WERI-Rb-1 (cell line): ENCODE results near the gene JPH3.

Experiments
- DNase-seq: peaks from one replicate; pipeline ENCODE4 v3.0.0-alpha.2; 2020
- H3K27ac ChIP-seq: fragments of 250-450 bp; sonication (Bioruptor Pico); 2 replicates; pipeline ENCODE4 v1.5.1; 2020; ENCODE audit warnings: mild to moderate bottlenecking, moderate library complexity
- H3K27me3 ChIP-seq: fragments of 250-450 bp; sonication (Bioruptor Pico); 2 replicates; pipeline ENCODE4 v1.5.1; 2021; ENCODE audit warnings: mild to moderate bottlenecking, low read depth, moderate library complexity; ENCODE audit not compliant: insufficient read depth, severe bottlenecking
- H3K36me3 ChIP-seq: fragments of 250-450 bp; sonication (Bioruptor Pico); 2 replicates; pipeline ENCODE4 v1.5.1; 2020; ENCODE audit warnings: mild to moderate bottlenecking, moderate library complexity
- H3K4me3 ChIP-seq: 2 replicates; pipeline ENCODE4 v1.5.1; 2011; ENCODE audit warnings: low read depth, mild to moderate bottlenecking, control low read depth, low read length
- H3K9me3 ChIP-seq: fragments of 250-450 bp; sonication (Bioruptor Pico); 2 replicates; pipeline ENCODE4 v1.5.1; 2021; ENCODE audit warnings: mild to moderate bottlenecking, moderate library complexity; ENCODE audit not compliant: severe bottlenecking
- TF ChIP-seq, protein P1 (sequence below): IDR thresholded peaks from 2 replicates; pipeline ENCODE4 v1.5.1; 2011; ENCODE audit warnings: low read depth, mild to moderate bottlenecking, control low read depth, inconsistent platforms, low read length

Gene JPH3

DNA sequence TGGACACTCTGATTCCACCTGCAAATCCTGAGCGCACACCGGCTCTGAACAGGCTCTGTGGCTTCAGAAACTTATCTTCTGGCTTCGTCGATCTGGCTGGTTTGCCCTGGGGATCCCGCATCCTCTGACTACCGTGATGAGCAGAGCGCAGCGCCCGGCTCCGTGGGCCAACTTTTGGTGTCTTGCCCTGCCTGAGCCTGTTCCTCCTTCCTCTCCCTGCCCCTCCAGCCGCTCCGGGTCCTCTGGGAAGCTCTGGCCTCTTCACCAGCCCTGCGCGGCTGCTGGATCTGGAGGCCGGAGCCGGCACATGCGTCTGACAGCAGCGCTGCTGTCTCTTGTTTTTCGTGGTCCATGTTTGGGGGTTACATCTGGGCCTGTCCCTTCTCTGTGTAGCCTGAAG lies 65.6 kb downstream of the JPH3 start:
- H3K4me3 ChIP-seq = no peak overlapping the region
- no peak for DNase-seq
- H3K27me3 ChIP-seq = no peaks in the 10 kb centered on the region
- TF ChIP-seq, protein P1, sequence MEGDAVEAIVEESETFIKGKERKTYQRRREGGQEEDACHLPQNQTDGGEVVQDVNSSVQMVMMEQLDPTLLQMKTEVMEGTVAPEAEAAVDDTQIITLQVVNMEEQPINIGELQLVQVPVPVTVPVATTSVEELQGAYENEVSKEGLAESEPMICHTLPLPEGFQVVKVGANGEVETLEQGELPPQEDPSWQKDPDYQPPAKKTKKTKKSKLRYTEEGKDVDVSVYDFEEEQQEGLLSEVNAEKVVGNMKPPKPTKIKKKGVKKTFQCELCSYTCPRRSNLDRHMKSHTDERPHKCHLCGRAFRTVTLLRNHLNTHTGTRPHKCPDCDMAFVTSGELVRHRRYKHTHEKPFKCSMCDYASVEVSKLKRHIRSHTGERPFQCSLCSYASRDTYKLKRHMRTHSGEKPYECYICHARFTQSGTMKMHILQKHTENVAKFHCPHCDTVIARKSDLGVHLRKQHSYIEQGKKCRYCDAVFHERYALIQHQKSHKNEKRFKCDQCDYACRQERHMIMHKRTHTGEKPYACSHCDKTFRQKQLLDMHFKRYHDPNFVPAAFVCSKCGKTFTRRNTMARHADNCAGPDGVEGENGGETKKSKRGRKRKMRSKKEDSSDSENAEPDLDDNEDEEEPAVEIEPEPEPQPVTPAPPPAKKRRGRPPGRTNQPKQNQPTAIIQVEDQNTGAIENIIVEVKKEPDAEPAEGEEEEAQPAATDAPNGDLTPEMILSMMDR = no peak
- no peaks in the 10 kb centered on the region for H3K9me3 ChIP-seq
- no peaks in the 10 kb centered on the region for H3K36me3 ChIP-seq
- H3K27ac ChIP-seq = no peak overlapping the region

DNA sequence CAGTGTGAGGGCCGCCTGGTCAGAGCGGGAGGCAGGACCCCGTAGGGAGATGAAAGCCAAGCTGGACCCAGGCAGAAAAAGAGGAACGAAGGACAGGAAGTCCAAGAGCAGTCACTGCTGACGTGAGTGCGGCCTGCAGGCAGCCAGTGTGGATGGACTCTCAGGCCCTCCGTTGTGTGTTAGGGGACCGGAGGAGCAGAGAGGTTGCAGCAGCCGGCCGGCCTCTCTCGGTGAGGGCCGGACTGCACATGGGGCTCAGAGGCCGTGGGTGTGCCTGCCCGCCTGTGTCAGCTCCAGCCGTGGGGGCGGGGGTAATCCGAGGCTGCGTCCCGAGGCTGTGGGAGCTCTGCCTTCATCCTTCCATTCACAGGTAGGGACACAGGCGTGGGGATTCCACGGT lies 67.4 kb downstream of the JPH3 start:
- Histone ChIP-seq H3K27me3 (no peaks in the 10 kb centered on the region), H3K9me3 (no peaks in the 10 kb centered on the region), H3K27ac (no peak overlapping the region), H3K4me3 (no peak overlapping the region), H3K36me3 (no peaks in the 10 kb centered on the region)
- TF ChIP-seq, protein P1 = no peak
- DNase-seq = no peak

DNA sequence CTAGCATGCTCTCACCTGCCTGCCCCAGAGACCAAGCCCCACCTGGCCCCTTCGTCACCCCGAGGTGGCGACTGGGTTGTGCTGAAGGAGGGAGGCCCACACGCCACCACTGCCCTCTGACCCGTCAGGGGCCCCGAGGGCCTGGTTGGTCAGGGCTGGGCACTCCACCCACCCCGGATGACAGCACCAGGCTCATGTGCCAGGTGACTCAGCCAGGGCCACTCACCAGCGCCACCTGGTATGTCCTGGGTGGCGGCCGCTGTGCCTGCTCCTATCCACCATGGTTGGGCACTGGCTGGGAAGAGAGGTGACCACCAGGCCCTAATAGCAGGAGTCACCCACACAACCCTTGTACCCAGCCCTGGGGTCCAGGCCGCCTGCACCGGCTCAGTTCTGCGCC lies 68.9 kb downstream of the JPH3 start:
- Histone ChIP-seq H3K27ac (no peak overlapping the region), H3K4me3 (no peak overlapping the region), H3K27me3 (no peaks in the 10 kb centered on the region), H3K36me3 (no peaks in the 10 kb centered on the region), H3K9me3 (no peaks in the 10 kb centered on the region)
- DNase-seq = no peak
- TF ChIP-seq, protein P1 = no peak

DNA sequence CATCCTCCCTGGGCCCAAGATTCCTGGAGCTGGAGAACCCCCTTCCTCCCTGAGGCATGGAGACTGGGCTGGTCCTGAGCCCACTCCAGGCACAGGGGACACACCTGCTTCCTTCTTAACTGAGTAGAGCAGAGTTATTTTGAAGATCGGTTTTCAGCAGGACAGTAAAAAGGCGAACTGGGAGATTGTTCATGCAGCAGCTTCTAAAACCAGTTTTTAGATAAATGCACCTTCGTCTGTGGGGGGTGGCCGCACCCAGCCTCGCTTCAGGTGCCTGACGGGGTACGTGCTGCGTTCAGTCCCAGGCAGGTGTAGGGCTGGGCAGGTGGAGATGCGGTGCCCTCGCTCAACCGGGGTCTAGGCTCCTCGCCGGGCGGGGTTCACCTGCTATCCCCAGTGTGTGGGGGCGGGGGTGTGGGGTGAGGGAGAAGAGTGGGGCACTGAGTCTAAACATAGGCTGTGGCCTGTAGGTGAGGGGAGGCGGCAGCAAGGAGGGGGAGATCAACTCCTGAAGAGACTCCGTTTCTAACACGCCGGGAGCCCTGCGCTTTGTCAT lies 69.5 kb downstream of the JPH3 start:
- Histone ChIP-seq H3K4me3 (no peak overlapping the region), H3K36me3 (no peaks in the 10 kb centered on the region), H3K9me3 (no peaks in the 10 kb centered on the region), H3K27ac (no peak overlapping the region), H3K27me3 (no peaks in the 10 kb centered on the region)
- TF ChIP-seq, protein P1 = no peak
- no peak for DNase-seq

DNA sequence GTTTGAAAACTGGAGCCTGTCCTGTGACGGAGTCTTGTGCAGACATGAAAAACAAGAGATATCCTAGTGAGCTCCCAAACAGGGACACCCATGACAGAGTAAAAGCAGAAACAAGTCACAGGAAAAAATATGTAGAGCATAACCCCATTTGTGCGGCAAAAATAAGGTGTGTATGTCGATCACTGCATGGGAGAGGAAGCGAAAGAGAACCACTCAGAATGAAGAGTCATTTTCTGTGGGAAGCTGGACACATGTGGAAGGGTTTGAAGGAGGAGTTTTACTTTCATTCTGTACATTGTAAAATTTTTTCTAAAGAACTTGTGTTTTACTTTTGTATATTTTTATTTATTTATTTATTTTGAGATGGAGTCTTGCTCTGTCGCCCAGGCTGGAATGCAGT lies 72.1 kb downstream of the JPH3 start:
- H3K27me3 ChIP-seq = no peaks in the 10 kb centered on the region
- no peaks in the 10 kb centered on the region for H3K9me3 ChIP-seq
- DNase-seq = no peak
- no peak overlapping the region for H3K27ac ChIP-seq
- no peaks in the 10 kb centered on the region for H3K36me3 ChIP-seq
- H3K4me3 ChIP-seq = no peak overlapping the region
- TF ChIP-seq, protein P1 = no peak

DNA sequence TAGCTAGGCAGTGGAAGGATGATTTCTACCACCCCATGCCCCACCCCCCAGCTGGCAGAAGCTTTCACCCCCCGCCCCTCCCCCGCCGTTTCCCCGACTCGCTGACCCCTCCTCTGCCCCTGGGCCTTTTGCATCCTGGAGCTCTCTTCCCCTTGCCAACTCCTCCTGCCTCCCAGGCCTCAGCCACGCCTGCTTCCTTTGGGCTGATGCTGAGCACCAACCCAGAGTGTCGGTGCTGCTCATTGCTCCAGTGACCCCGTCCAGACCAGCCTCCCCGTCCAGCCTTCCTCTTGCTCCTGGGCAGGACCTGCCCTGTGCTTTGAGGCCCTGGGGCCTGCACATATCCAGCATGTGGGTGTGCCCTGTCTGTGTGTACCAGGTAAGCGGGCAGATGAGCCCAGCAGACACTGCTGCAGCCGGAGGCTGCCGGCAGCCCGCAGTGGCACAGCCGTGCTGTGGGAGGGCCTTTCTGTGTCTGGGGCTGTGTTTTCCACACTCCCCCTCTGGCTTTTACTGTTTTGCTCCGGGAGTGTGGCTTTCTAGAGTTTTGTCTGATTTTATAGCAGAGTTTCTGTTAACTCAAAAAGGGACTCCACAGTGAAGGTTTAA lies 72.9 kb downstream of the JPH3 start:
- TF ChIP-seq, protein P1 = no peak
- H3K9me3 ChIP-seq = no peaks in the 10 kb centered on the region
- no peaks in the 10 kb centered on the region for H3K27me3 ChIP-seq
- H3K36me3 ChIP-seq = no peaks in the 10 kb centered on the region
- no peak overlapping the region for H3K27ac ChIP-seq
- DNase-seq = no peak
- H3K4me3 ChIP-seq = no peak overlapping the region
